A549 (cell line): ENCODE data around the gene KCNMA1. TPM values are rescaled to one million over a fixed set of nuclear protein-coding genes. Genes with fewer than 3 reads are reported as not detected.

ENCODE experiments used
- ATAC-seq, 2 experiments: fragments of 200-7000 bp in 1 of 2; fragments of >200 bp in 1 of 2; cut with Nextera tagmentation in 1 of 2; cut with Tn5 transposase in 1 of 2; 3 replicates each; pipeline versions ENCODE4 v1.8.0 to v1.9.1; 2018 to 2020; ENCODE audit warnings: mild to moderate bottlenecking in 1 of 2, moderate library complexity in 1 of 2
- CTCF ChIA-PET: fragments of 300-600 bp; sonication (Branson Sonifier 250); formaldehyde crosslinking; extraction: SDS; loops from one replicate; lab custom pipeline; 2021; ENCODE audit warnings: antibody characterized with exemption, inconsistent platforms; lab: Yijun Ruan, JAX
- POLR2A ChIA-PET: fragments of 350-600 bp; formaldehyde crosslinking; extraction: SDS; loops from one replicate; lab custom pipeline; 2021; ENCODE audit warnings: antibody characterized with exemption, inconsistent platforms; lab: Yijun Ruan, JAX
- DNase-seq, 2 experiments: peaks; one replicate each; pipeline versions ENCODE4 v3.0.0 to v3.0.0-alpha.2; 2011 to 2016; ENCODE audit warnings: low read depth in 1 of 2, low spot score in 1 of 2
- FAIRE-seq: peaks from 2 replicates; lab custom pipeline; 2011; peaks lifted over from hg19 to GRCh38; lab: Jason Lieb, UNC
- H3K27ac ChIP-seq, 2 experiments: fragments of >200 bp; sonication (Bioruptor Twin); formaldehyde crosslinking; 3 replicates each; pipeline ENCODE4 v1.5.1; 2016 to 2017
- H3K4me1 ChIP-seq: fragments of >200 bp; sonication (Bioruptor Twin); formaldehyde crosslinking; 3 replicates; pipeline ENCODE4 v1.6.1; 2016
- H3K4me2 ChIP-seq: fragments of >200 bp; sonication (Bioruptor Twin); formaldehyde crosslinking; 3 replicates; pipeline ENCODE4 v1.6.1; 2016
- H3K4me3 ChIP-seq: fragments of >200 bp; sonication (Bioruptor Twin); formaldehyde crosslinking; 3 replicates; pipeline ENCODE4 v1.5.1; 2016
- H3K9me3 ChIP-seq: fragments of >200 bp; sonication (Bioruptor Twin); formaldehyde crosslinking; 3 replicates; pipeline ENCODE4 v1.6.1; 2016
- BHLHE40 ChIP-seq: IDR thresholded peaks from 2 replicates; pipeline ENCODE4 v1.6.1; 2012; ENCODE audit warnings: low read depth, low read length, inconsistent platforms
- CBX2 ChIP-seq: fragments of 200-600 bp; sonication (generic); IDR thresholded peaks from 2 replicates; pipeline ENCODE4 v1.6.1; 2016; ENCODE audit warnings: low read depth, mild to moderate bottlenecking, borderline replicate concordance
- CEBPB ChIP-seq, 2 experiments: fragments of >200 bp in 1 of 2; sonication (Bioruptor Twin) in 1 of 2; formaldehyde crosslinking in 1 of 2; IDR thresholded peaks; 2 replicates each; pipeline ENCODE4 v1.6.1; 2012 to 2016
- CHD2 ChIP-seq: fragments of 150-350 bp; IDR thresholded peaks from 2 replicates; pipeline ENCODE4 v1.6.1; 2014; ENCODE audit warnings: low read length; ENCODE audit not compliant: partially characterized antibody
- CHD4 ChIP-seq: fragments of 200-600 bp; sonication (generic); IDR thresholded peaks from 2 replicates; pipeline ENCODE4 v1.6.1; 2016; ENCODE audit warnings: antibody characterized with exemption, mild to moderate bottlenecking, borderline replicate concordance
- EHF ChIP-seq: fragments of 250-450 bp; sonication (Bioruptor Pico); IDR thresholded peaks from 2 replicates; pipeline ENCODE4 v1.5.0; 2020; ENCODE audit warnings: mild to moderate bottlenecking
- EP300 ChIP-seq, 2 experiments: fragments of >200 bp; sonication (Bioruptor Twin); formaldehyde crosslinking; IDR thresholded peaks; 2 replicates in 1 of 2; 3 replicates in 1 of 2; pipeline ENCODE4 v1.6.1; 2016 to 2017
- FOSB ChIP-seq: fragments of 250-450 bp; sonication (Bioruptor Pico); IDR thresholded peaks from 2 replicates; pipeline ENCODE4 v1.5.0; 2020; ENCODE audit warnings: mild to moderate bottlenecking, moderate library complexity
- FOXS1 ChIP-seq: fragments of 250-450 bp; sonication (Bioruptor Pico); IDR thresholded peaks from 2 replicates; pipeline ENCODE4 v1.5.0; 2020; ENCODE audit warnings: mild to moderate bottlenecking, moderate library complexity
- GATA3 ChIP-seq: IDR thresholded peaks from 2 replicates; pipeline ENCODE4 v1.6.1; 2012; ENCODE audit warnings: borderline replicate concordance
- HOXA7 ChIP-seq: fragments of 250-450 bp; sonication (Bioruptor Pico); IDR thresholded peaks from 2 replicates; pipeline ENCODE4 v1.5.0; 2020; ENCODE audit warnings: mild to moderate bottlenecking, moderate library complexity
- HOXB5 ChIP-seq: fragments of 250-450 bp; sonication (Bioruptor Pico); IDR thresholded peaks from 2 replicates; pipeline ENCODE4 v1.5.0; 2020; ENCODE audit warnings: mild to moderate bottlenecking, moderate library complexity
- JUN ChIP-seq, 2 experiments: fragments of >200 bp; sonication (Bioruptor Twin); formaldehyde crosslinking; IDR thresholded peaks; 2 replicates in 1 of 2; 3 replicates in 1 of 2; pipeline ENCODE4 v1.6.1; 2016 to 2017
- JUNB ChIP-seq: fragments of >200 bp; sonication (Bioruptor Twin); formaldehyde crosslinking; IDR thresholded peaks from 2 replicates; pipeline ENCODE4 v1.6.1; 2016
- MAFK ChIP-seq: fragments of 450-650 bp; IDR thresholded peaks from 2 replicates; pipeline ENCODE4 v1.6.1; 2014; ENCODE audit not compliant: partially characterized antibody
- MYC ChIP-seq: IDR thresholded peaks from 2 replicates; pipeline ENCODE4 v1.6.1; 2012; ENCODE audit warnings: mild to moderate bottlenecking, inconsistent platforms, low read length, improper control_type of control experiment, borderline replicate concordance
- POLR2AphosphoS2 ChIP-seq: conservative IDR thresholded peaks from 2 replicates; pipeline ENCODE4 v1.6.1; 2012; ENCODE audit warnings: low read length, improper control_type of control experiment, inconsistent platforms
- RCOR1 ChIP-seq: fragments of 150-350 bp; IDR thresholded peaks from 2 replicates; pipeline ENCODE4 v1.6.1; 2014; ENCODE audit warnings: antibody characterized with exemption, low read length, low read depth
- RNF2 ChIP-seq: fragments of 200-600 bp; sonication (generic); IDR thresholded peaks from 2 replicates; pipeline ENCODE4 v1.6.1; 2016; ENCODE audit warnings: low read depth, mild to moderate bottlenecking, antibody characterized with exemption, moderate library complexity, borderline replicate concordance
- SMC3 ChIP-seq: fragments of >200 bp; sonication (Bioruptor Twin); formaldehyde crosslinking; IDR thresholded peaks from 3 replicates; pipeline ENCODE4 v1.6.1; 2018; ENCODE audit warnings: inconsistent platforms
- SREBF2 ChIP-seq: fragments of 450-650 bp; IDR thresholded peaks from 2 replicates; pipeline ENCODE4 v1.6.1; 2014; ENCODE audit warnings: mild to moderate bottlenecking, moderate library complexity
- TFCP2L1 ChIP-seq: fragments of 250-450 bp; sonication (Bioruptor Pico); IDR thresholded peaks from 2 replicates; pipeline ENCODE4 v1.5.0; 2021; ENCODE audit warnings: mild to moderate bottlenecking
- TP53 ChIP-seq: fragments of 250-450 bp; sonication (Bioruptor Pico); IDR thresholded peaks from 2 replicates; pipeline ENCODE4 v1.5.0; 2021; ENCODE audit warnings: mild to moderate bottlenecking, moderate library complexity
- ZC3H11A ChIP-seq: fragments of 450-650 bp; IDR thresholded peaks from 2 replicates; pipeline ENCODE4 v1.6.1; 2014; ENCODE audit warnings: antibody characterized with exemption, mild to moderate bottlenecking
- ZFP36 ChIP-seq: fragments of 450-650 bp; IDR thresholded peaks from 2 replicates; pipeline ENCODE4 v1.6.1; 2014; ENCODE audit warnings: borderline replicate concordance; ENCODE audit not compliant: partially characterized antibody
- ZNF302 ChIP-seq: fragments of 250-450 bp; sonication (Bioruptor Pico); IDR thresholded peaks from 2 replicates; pipeline ENCODE4 v1.9.0; 2021; ENCODE audit warnings: inconsistent platforms, mild to moderate bottlenecking, moderate library complexity
- WGBS: methylation state at CpG from one replicate; pipeline ENCODE4 v1.1.6; 2017; ENCODE audit errors: missing lambda C conversion rate; 5-methylcytosine and 5-hydroxymethylcytosine counted together
- polyA plus RNA-seq, 4 experiments: library from polyadenylated mRNA; depleted of rRNA in 3 of 4; stranded (reverse); fragments of >200 nt; fragmentation: RNase III in 1 of 4; extraction: RNeasy Plus Mini Kit Qiagen cat#74134 plus additional on column Dnase treatment in 1 of 4; gene quantifications; 2 replicates in 3 of 4; 3 replicates in 1 of 4; pipeline ENCODE4 v1.2.3, GENCODE V29; 2011 to 2017
- TF ChIP-seq, protein P1 (sequence below): fragments of 250-450 bp; sonication (Bioruptor Pico); IDR thresholded peaks from 2 replicates; pipeline ENCODE4 v1.5.0; 2020; ENCODE audit warnings: low read depth, mild to moderate bottlenecking, moderate library complexity
- TF ChIP-seq, protein P2 (sequence below): fragments of 200-600 bp; sonication (generic); IDR thresholded peaks from 2 replicates; pipeline ENCODE4 v1.6.1; 2016; ENCODE audit warnings: antibody characterized with exemption, mild to moderate bottlenecking, moderate library complexity
- TF ChIP-seq, protein P3 (sequence below): fragments of 450-650 bp; IDR thresholded peaks from 2 replicates; pipeline ENCODE4 v1.6.1; 2014; ENCODE audit warnings: antibody characterized with exemption

The KCNMA1 gene
- polyA plus RNA-seq, 2 of the 4 experiments (the other 2 are of a cell fraction) = 14.9 to 30.6 TPM

DNA sequence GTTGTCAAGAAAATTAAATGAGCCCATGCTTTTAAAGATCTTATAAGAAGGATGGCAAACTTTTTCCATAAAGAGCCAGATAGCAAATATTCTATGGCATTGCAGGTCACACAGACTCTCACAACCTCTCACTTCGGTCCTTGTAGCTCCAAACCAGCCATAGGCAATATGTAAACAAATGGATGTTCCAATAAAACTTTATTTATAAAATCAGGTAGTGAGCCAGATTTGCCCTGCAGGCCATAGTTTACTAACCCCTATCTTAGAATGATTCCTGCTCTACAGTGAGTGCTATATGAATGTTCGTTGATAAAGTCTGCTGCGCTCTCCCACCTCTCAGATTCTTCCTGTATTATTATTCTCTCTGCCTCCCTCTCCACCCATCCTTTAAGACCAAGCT is 177.7 kb downstream of the KCNMA1 start (continued):
- TF ChIP-seq, protein P1, sequence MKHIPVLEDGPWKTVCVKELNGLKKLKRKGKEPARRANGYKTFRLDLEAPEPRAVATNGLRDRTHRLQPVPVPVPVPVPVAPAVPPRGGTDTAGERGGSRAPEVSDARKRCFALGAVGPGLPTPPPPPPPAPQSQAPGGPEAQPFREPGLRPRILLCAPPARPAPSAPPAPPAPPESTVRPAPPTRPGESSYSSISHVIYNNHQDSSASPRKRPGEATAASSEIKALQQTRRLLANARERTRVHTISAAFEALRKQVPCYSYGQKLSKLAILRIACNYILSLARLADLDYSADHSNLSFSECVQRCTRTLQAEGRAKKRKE = no peak
- no peak for TF ChIP-seq HOXB5 (CRISPR knock-in tag)
- no peak for TF ChIP-seq BHLHE40
- no peak for TF ChIP-seq ZNF302
- TF ChIP-seq JUN (IDR thresholded peaks at IDR 0.05) = no peak
- TF ChIP-seq, protein P2, sequence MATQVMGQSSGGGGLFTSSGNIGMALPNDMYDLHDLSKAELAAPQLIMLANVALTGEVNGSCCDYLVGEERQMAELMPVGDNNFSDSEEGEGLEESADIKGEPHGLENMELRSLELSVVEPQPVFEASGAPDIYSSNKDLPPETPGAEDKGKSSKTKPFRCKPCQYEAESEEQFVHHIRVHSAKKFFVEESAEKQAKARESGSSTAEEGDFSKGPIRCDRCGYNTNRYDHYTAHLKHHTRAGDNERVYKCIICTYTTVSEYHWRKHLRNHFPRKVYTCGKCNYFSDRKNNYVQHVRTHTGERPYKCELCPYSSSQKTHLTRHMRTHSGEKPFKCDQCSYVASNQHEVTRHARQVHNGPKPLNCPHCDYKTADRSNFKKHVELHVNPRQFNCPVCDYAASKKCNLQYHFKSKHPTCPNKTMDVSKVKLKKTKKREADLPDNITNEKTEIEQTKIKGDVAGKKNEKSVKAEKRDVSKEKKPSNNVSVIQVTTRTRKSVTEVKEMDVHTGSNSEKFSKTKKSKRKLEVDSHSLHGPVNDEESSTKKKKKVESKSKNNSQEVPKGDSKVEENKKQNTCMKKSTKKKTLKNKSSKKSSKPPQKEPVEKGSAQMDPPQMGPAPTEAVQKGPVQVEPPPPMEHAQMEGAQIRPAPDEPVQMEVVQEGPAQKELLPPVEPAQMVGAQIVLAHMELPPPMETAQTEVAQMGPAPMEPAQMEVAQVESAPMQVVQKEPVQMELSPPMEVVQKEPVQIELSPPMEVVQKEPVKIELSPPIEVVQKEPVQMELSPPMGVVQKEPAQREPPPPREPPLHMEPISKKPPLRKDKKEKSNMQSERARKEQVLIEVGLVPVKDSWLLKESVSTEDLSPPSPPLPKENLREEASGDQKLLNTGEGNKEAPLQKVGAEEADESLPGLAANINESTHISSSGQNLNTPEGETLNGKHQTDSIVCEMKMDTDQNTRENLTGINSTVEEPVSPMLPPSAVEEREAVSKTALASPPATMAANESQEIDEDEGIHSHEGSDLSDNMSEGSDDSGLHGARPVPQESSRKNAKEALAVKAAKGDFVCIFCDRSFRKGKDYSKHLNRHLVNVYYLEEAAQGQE = no peak
- no peak for TF ChIP-seq JUNB

DNA sequence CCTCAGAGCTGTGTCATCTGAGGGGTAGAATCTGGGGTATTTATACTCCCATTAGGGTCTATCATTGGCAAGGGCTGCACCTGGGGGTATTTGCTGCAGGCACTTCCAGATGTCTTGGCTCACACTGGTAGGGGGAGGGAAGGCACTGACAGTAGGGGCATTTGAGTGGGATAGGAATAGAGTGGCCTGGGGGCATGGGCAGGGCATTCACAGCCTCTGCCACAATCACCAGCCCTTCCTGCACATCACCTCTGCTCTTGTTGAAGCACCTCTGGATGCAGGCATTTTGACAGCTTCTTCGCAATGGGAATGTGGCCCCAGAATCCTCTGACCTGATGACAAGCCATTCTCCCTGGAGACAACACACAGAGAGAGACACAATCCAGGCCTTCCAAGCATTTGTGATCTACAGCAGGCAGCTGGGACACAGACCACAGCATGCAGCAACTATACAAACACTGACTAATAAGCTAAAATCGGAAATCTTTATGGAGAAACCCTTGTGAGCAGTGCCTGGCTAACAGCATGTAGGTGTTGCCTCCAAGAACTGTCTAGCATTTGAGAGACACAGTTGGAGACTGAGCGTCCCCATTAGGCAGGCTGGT is 178.5 kb downstream of the KCNMA1 start:
- 79% methylated on average over 3 of the region's 3 CpGs for WGBS
- FAIRE-seq = no peak
- no peak for DNase-seq

DNA sequence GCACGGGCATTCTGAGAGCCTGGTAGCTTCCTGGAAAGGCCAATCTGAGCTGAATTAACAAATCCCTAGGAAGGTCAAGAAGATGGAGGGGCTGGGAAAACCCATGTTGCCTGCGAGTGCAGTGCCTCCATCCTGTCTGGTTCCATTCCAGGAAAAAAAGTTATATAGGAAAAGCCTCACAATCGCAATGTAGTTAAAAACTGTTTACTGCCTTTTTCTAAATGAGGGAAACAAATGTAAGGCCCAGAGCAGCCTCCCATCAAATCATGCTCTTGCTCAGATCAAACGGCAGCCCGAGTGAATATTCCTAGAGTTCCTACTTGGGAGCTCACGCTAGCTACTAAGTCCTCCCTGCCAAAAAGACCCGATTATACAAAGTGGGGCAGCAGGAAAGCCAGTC is 179.9 kb downstream of the KCNMA1 start:
- 83% methylated on average over 7 of the region's 7 CpGs for WGBS

More for the DNA sequence above, 178.5 kb downstream of the KCNMA1 start:
- ATAC-seq = peak in 1 of 2 experiments; percentile 45; a peak in 3 of 6 replicates
- TF ChIP-seq GATA3 (no peak), CBX2 (no peak), FOXS1 (CRISPR knock-in tag) (no peak), TP53 (no peak), HOXA7 (CRISPR knock-in tag) (no peak), FOSB (no peak), JUN (IDR thresholded peaks at IDR 0.05) (no peak), SREBF2 (no peak), MYC (no peak), EHF (CRISPR knock-in tag) (no peak), POLR2AphosphoS2 (no peak), EP300 (IDR thresholded peaks at IDR 0.05) (no peak), RNF2 (no peak), ZC3H11A (no peak)
- TF ChIP-seq, protein P2 = no peak
- no peak overlapping the region for H3K4me2 ChIP-seq
- peaks cover 27% of the 10 kb centered on the region for H3K4me1 ChIP-seq
- H3K4me3 ChIP-seq = no peak overlapping the region
- POLR2A ChIA-PET = no interaction called here
- CTCF ChIA-PET = interaction anchor here (0.7 to 1.4 kb wide), 6 partner anchors 10 to 285 kb away, joined by 3 to 4 read pairs (median 3); no protein-coding TSS in a partner anchor
- no peak overlapping the region for H3K27ac ChIP-seq
- H3K9me3 ChIP-seq = no peaks in the 10 kb centered on the region

More for the DNA sequence above, 179.9 kb downstream of the KCNMA1 start:
- CTCF ChIA-PET = interaction anchor here (1.0 to 1.3 kb wide), 3 partner anchors 50 to 284 kb away, joined by 3 read pairs; no protein-coding TSS in a partner anchor
- H3K4me3 ChIP-seq = no peak overlapping the region
- H3K4me1 ChIP-seq = peaks cover 19% of the 10 kb centered on the region; the same call in 2 of the 3 replicates
- POLR2A ChIA-PET = no interaction called here
- no peak overlapping the region for H3K27ac ChIP-seq
- DNase-seq (no peak), ATAC-seq (no peak), FAIRE-seq (no peak)
- TF ChIP-seq TFCP2L1 (CRISPR knock-in tag) (no peak), ZFP36 (no peak), CHD4 (no peak), MAFK (no peak), CHD2 (no peak), JUNB (no peak), RNF2 (no peak), HOXB5 (CRISPR knock-in tag) (no peak), CEBPB (IDR thresholded peaks at IDR 0.05) (no peak), FOXS1 (CRISPR knock-in tag) (no peak), EHF (CRISPR knock-in tag) (no peak), RCOR1 (no peak), EP300 (IDR thresholded peaks at IDR 0.05) (no peak), SMC3 (no peak)
- TF ChIP-seq, protein P3, sequence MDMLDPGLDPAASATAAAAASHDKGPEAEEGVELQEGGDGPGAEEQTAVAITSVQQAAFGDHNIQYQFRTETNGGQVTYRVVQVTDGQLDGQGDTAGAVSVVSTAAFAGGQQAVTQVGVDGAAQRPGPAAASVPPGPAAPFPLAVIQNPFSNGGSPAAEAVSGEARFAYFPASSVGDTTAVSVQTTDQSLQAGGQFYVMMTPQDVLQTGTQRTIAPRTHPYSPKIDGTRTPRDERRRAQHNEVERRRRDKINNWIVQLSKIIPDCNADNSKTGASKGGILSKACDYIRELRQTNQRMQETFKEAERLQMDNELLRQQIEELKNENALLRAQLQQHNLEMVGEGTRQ = no peak
- H3K9me3 ChIP-seq = no peaks in the 10 kb centered on the region
- no peak overlapping the region for H3K4me2 ChIP-seq
